Endodermal cell (in vitro differentiated cells): Measurements from ENCODE around the gene TAX1BP1. TPM values are rescaled to one million over a fixed set of nuclear protein-coding genes. Genes with fewer than 3 reads are reported as not detected.

Experiments used
- DNase-seq: peaks from one replicate; pipeline ENCODE4 v3.0.0-alpha.2; 2017
- H3K27ac ChIP-seq: 2 replicates; pipeline ENCODE4 v1.5.1; 2013; ENCODE audit warnings: mild to moderate bottlenecking, low read depth, low read length, moderate library complexity
- H3K27me3 ChIP-seq: 2 replicates; pipeline ENCODE4 v1.6.1; 2013; ENCODE audit warnings: mild to moderate bottlenecking, low read length, moderate library complexity; ENCODE audit not compliant: insufficient read depth, control insufficient read depth, poor library complexity, severe bottlenecking
- H3K36me3 ChIP-seq: 2 replicates; pipeline ENCODE4 v1.7.0; 2013; ENCODE audit warnings: mild to moderate bottlenecking, low read length, moderate library complexity; ENCODE audit not compliant: control insufficient read depth, insufficient read depth
- H3K4me1 ChIP-seq: one replicate; pipeline ENCODE4 v1.7.0; 2013; ENCODE audit warnings: low read length; ENCODE audit not compliant: control insufficient read depth, insufficient read depth
- H3K4me3 ChIP-seq: 2 replicates; pipeline ENCODE4 v1.5.1; 2013; ENCODE audit warnings: mild to moderate bottlenecking, low read length, moderate library complexity
- H3K9ac ChIP-seq: 2 replicates; pipeline ENCODE4 v1.6.1; 2013; ENCODE audit warnings: mild to moderate bottlenecking, low read length, moderate library complexity; ENCODE audit not compliant: poor library complexity, severe bottlenecking; ENCODE audit errors: extremely low read depth
- H3K9me3 ChIP-seq: 2 replicates; pipeline ENCODE4 v1.6.1; 2013; ENCODE audit warnings: mild to moderate bottlenecking, low read length, moderate library complexity; ENCODE audit not compliant: control insufficient read depth
- H3K27ac Mint-ChIP-seq: 2 replicates; pipeline ENCODE4 v1.8.0; 2020; ENCODE audit warnings: mixed read lengths
- H3K27me3 Mint-ChIP-seq: 2 replicates; pipeline ENCODE4 v1.8.0; 2021; ENCODE audit warnings: mild to moderate bottlenecking, mixed read lengths; ENCODE audit not compliant: insufficient read depth
- H3K36me3 Mint-ChIP-seq: 2 replicates; pipeline ENCODE4 v1.8.0; 2020; ENCODE audit warnings: low read depth, mixed read lengths
- H3K4me1 Mint-ChIP-seq: 2 replicates; pipeline ENCODE4 v1.8.0; 2020; ENCODE audit warnings: mixed read lengths
- H3K4me3 Mint-ChIP-seq: 2 replicates; pipeline ENCODE4 v1.8.0; 2020; ENCODE audit warnings: mild to moderate bottlenecking, moderate library complexity, mixed read lengths
- H3K9me3 Mint-ChIP-seq: 2 replicates; pipeline ENCODE4 v1.8.0; 2020; ENCODE audit warnings: mild to moderate bottlenecking, mixed read lengths
- CTCF ChIP-seq: fragments of 200-600 bp; sonication (generic); conservative IDR thresholded peaks from 2 replicates; pipeline ENCODE4 v1.5.0; 2021; ENCODE audit warnings: antibody characterized with exemption, mild to moderate bottlenecking
- WGBS, 2 experiments: methylation state at CpG; one replicate each; pipeline versions ENCODE4 v1.1.5 to v1.1.7; 2013; ENCODE audit warnings: missing lambda C conversion rate in 2 of 2, mixed read lengths in 1 of 2; ENCODE audit not compliant: insufficient coverage in 1 of 2, insufficient read length in 1 of 2; 5-methylcytosine and 5-hydroxymethylcytosine counted together
- total RNA-seq, 2 donors: library from RNA; stranded (reverse); fragmentation: NEBNext Ultra II Directional in 1 of 2; extraction: Animal tissue kit (Norgen Biotek cat#: 25700) in 1 of 2; gene quantifications; 2 replicates in 1 of 2; 3 replicates in 1 of 2; pipeline ENCODE4 v1.2.1, GENCODE V29; 2021

The TAX1BP1 gene
- total RNA-seq, 2 donors from 2014 or later, result 100 to 114 TPM

- no peak for DNase-seq
- H3K9me3 Mint-ChIP-seq, result no peaks in the 10 kb centered on the region
- WGBS, 2 experiments, result 90 to 99% methylated on average over 2 of the region's 2 CpGs
Measured at GRCh38 chr7:27734583-27734982, 5.4 kb upstream of the TAX1BP1 start.

DNA sequence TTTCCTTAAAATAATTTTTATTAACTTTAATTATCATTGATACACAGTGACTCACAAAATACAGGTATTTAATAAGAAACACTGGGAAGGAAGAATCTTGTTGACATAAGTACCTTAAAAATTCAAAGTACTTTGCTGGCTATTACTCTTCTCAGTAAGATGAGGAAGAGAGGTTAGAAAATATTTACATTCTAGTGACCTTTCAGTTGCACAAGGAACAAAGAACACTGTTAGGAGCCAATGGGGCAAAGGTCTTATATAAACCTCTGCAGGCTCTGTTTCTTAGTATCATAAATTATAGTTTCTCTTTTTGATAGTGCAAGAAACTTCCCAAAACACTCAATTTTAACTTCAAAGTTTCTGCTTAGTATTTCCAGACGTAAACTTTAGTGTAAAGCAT lies 4.8 kb upstream of the TAX1BP1 start:
- no peak for TF ChIP-seq CTCF
- WGBS, 2 experiments, result 86 to 95% methylated on average over 1 of the region's 1 CpG
- Histone ChIP-seq H3K4me1 (no peaks in the 10 kb centered on the region), H3K4me3 (no peak overlapping the region), H3K9ac (no peak overlapping the region), H3K27me3 (no peaks in the 10 kb centered on the region), H3K27ac (no peak overlapping the region), H3K9me3 (no peaks in the 10 kb centered on the region), H3K36me3 (no peaks in the 10 kb centered on the region)
- Mint-ChIP-seq H3K36me3 (no peaks in the 10 kb centered on the region), H3K27ac (no peak overlapping the region), H3K4me3 (no peak overlapping the region), H3K4me1 (peaks cover 11% of the 10 kb centered on the region), H3K27me3 (peaks cover 3% of the 10 kb centered on the region), H3K9me3 (no peaks in the 10 kb centered on the region)
- DNase-seq, result no peak

More at GRCh38 chr7:27734583-27734982, 5.4 kb upstream of the TAX1BP1 start:
- no peak overlapping the region for H3K27ac Mint-ChIP-seq
- H3K27ac ChIP-seq, result no peak overlapping the region
- no peaks in the 10 kb centered on the region for H3K4me1 ChIP-seq
- H3K4me3 Mint-ChIP-seq, result no peak overlapping the region
- H3K36me3 ChIP-seq, result no peaks in the 10 kb centered on the region
- no peak overlapping the region for H3K4me3 ChIP-seq
- no peak overlapping the region for H3K9ac ChIP-seq
- peaks cover 3% of the 10 kb centered on the region for H3K27me3 Mint-ChIP-seq
- no peaks in the 10 kb centered on the region for H3K9me3 ChIP-seq
- TF ChIP-seq CTCF, result no peak
- no peaks in the 10 kb centered on the region for H3K27me3 ChIP-seq
- no peaks in the 10 kb centered on the region for H3K36me3 Mint-ChIP-seq
- peaks cover 11% of the 10 kb centered on the region for H3K4me1 Mint-ChIP-seq

DNA sequence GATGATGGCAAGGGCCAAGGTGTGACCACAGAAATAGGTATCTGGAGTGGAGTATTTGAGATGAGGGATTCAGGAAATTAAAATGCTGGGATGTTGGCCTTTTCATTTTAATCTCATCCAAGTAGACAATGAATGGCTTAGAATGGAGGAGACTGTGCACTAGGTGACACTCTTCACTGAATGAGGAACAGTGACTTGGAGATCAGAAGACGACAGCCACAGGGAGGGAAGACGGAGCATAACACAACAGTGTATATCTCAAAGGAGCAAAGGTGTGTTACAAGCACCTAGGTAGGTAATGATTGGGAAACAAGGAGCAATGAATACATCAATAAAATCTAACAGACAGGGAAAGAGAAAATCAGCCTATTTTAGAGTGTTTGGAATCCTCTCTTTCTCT lies 4.1 kb upstream of the TAX1BP1 start:
- no peak for TF ChIP-seq CTCF
- Histone ChIP-seq H3K4me1 (no peaks in the 10 kb centered on the region), H3K9me3 (no peaks in the 10 kb centered on the region), H3K27ac (no peak overlapping the region), H3K9ac (no peak overlapping the region), H3K4me3 (no peak overlapping the region), H3K36me3 (no peaks in the 10 kb centered on the region), H3K27me3 (no peaks in the 10 kb centered on the region)
- Mint-ChIP-seq H3K4me3 (no peak overlapping the region), H3K27me3 (peaks cover 3% of the 10 kb centered on the region), H3K4me1 (peaks cover 10% of the 10 kb centered on the region), H3K27ac (no peak overlapping the region), H3K9me3 (no peaks in the 10 kb centered on the region), H3K36me3 (no peaks in the 10 kb centered on the region)
- 94 to 97% methylated on average over 2 of the region's 2 CpGs for WGBS, 2 experiments
- no peak for DNase-seq
